GM08714 (cell line): ENCODE measurements around the gene SPEM2.
A peak's percentile ranks its signal among the peaks of the same experiment; 100 is the strongest.

Experiments used
- H3K4me3 ChIP-seq: fragments of 200-500 bp; sonication (Bioruptor generic); 2 replicates; pipeline ENCODE4 v1.5.1; 2014; ENCODE audit warnings: mild to moderate bottlenecking, low read length, inconsistent platforms
- ZNF274 ChIP-seq: IDR thresholded peaks from 2 replicates; pipeline ENCODE4 v1.6.1; 2012; ENCODE audit warnings: mild to moderate bottlenecking, low read depth, low read length

SPEM2 gene

DNA sequence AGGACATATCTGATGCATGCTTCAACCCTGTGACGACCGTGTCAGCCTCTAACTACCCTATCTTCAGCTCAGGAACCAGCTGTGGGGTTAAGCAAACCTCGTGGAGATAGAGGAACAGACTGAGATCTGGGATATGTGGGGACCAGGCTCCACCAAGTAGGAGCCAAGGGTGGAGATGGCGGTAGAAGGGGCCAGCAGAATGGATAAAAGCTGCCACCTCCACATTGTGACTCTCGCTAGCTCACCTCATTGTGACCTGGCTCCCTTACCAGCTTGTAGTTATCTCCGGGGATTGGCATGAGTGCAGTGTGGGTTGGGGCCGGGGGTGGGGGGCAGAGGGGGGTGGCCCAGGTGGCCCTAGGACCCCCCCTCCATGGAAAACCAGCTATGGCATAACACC is at the start of gene SPEM2:
Gene SPEM2, plus strand, starts transcription at position 301 of the 400 bp plus-strand sequence. Its CDS starts 73 bp downstream, at position 374.
- TF ChIP-seq ZNF274: no peak
- H3K4me3 ChIP-seq: no peak within 1 kb of the TSS

DNA sequence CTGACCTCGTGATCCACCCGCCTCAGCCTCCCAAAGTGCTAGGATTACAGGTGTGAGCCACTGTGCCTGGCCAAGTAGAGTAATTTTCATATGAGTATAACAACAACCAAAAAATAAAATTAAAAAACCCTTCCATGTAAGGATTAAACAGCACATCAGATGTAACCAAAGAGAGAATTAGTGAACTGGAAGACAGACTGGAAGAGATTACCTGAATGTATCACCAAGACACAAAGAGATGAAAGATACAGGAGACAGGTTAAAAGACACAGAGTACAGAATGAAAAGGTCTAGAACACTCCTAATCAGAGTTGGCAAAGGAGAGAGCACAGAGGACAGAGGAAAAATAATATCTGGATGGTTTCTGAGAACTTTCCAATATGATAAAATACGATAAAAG is 46.3 kb upstream of the SPEM2 start:
- H3K4me3 ChIP-seq: no peak overlapping the region
- no peak for TF ChIP-seq ZNF274

DNA sequence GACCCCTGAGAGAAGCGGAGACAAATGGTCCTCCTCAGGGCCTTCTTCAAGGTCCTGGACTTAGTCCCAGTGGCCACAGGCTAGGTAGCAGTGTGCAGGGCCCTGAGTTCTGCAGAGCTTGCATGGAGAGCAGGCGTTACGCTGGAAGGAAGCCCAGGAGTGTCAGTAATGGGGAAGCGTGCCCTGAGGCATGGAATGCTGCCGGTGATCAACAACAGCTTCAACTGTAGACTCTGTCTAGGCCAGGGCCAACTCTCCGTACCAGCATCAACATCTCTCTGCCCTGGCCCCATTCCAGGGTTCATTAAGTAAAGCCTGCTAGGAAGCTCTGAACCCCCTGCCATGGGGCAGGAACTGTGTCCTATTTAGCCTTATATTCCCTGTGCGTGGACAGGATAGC is 45.1 kb upstream of the SPEM2 start:
- no peak overlapping the region for H3K4me3 ChIP-seq
- no peak for TF ChIP-seq ZNF274

DNA sequence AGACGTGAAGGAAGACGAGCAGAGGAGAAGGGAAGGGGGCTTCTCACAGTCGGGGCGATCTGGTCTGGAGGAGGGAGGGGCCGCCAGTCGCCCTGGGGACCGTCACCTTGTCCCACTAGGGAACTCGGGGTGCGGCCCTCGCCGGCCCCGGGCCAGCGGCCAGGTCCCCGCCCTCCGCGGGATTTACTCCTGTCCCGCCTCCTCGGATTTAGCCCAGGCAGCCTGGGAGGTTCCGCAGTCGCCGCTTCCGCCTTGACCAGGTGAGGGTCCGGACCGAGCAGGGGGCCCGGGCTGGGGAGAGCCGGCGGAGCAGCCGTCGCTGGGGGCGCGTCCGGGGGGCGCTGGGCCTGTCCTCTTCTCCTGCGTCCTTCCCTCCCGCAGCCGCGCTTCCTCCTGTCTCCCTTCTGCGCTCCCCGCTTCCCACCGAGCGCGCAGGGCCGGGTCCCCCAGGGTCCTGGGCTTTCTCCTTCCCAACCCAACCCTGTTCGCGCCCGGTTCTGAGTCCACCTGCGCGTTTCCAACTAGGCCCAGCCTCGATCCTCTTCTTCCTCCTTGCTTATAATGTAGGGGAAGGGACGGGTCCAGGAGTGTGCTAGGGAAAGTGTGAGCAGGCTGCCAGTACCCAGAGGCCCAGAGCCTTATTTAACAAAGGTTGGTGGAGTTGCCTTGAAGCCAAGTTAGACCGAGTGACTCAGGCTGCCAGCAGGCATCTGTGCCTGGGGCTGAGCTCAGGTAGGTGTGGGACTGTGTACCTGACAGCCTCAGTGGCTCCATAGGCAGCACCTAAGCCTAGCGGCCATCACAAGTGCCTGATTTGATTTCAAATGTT is 44.3 kb upstream of the SPEM2 start, which contains the start of gene TNK1:
Gene TNK1, plus strand, starts transcription at position 235 of the 829 bp plus-strand sequence. CDS start 1,838 bp downstream, outside the sequence.
- TF ChIP-seq ZNF274: no peak

DNA sequence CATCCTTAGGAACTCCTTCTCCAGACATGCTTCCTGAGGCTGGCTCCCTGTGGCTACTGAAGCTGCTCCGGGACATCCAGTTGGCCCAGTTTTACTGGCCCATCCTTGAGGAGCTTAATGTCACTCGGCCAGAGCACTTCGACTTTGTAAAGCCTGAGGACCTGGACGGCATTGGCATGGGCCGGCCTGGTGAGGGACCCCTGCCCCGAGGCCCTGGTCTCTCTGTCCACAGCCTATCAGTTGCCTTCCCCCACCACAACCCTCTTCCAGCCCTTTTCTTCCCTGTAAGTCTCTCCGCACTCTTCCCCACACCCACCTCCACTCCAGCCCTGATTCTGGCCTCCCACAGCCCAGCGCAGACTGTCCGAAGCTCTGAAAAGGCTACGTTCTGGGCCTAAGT is 42.5 kb upstream of the SPEM2 start:
- no peak overlapping the region for H3K4me3 ChIP-seq
- no peak for TF ChIP-seq ZNF274

More for the DNA sequence above, 44.3 kb upstream of the SPEM2 start, which contains the start of gene TNK1:
- H3K4me3 ChIP-seq: no peak within 1 kb of the TSS

DNA sequence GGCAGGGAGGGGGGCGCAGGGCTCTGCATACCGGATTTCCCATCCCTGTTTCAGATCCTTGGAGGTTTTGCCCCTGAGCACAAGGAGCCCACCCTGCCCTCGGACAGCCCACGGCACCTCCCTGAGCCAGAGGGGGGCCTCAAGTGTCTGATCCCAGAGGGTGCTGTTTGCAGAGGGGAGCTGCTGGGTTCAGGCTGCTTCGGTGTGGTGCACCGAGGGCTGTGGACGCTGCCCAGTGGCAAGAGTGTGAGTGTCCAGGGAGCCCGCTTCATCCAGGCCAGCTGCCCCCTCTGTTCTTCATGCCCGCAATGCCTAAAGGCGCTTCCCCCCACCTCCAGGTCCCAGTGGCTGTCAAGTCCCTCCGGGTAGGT is 42.1 kb upstream of the SPEM2 start:
- no peak for TF ChIP-seq ZNF274
- no peak overlapping the region for H3K4me3 ChIP-seq

DNA sequence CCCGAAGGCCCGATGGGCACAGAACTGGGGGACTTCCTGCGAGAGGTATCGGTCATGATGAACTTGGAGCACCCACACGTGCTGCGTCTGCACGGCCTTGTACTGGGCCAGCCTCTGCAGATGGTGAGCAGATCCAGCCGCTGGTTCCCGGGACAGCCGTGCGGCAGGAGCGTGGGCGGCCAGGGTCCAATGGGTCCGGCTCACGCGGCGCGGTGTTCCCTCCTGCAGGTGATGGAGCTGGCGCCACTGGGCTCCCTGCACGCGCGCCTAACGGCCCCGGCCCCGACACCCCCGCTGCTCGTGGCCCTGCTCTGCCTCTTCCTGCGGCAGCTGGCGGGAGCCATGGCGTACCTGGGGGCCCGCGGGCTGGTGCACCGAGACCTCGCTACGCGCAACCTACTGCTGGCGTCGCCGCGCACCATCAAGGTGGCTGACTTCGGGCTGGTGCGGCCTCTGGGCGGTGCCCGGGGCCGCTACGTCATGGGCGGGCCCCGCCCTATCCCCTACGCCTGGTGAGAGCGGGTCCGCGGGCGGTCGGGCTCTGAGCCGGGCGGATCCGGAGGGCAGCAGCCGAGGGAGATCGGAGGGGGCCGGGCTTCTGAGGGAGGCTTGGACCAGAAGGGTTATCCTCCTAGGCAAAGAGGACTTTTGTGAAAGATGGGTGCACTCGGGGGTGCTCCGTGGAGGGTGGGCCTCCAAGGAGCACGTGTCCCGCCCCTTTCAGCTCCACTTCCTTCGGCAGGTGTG is 41.5 kb upstream of the SPEM2 start:
- peak overlapping the region; percentile 44; the same call in 1 of the 2 replicates for H3K4me3 ChIP-seq
- TF ChIP-seq ZNF274: no peak

DNA sequence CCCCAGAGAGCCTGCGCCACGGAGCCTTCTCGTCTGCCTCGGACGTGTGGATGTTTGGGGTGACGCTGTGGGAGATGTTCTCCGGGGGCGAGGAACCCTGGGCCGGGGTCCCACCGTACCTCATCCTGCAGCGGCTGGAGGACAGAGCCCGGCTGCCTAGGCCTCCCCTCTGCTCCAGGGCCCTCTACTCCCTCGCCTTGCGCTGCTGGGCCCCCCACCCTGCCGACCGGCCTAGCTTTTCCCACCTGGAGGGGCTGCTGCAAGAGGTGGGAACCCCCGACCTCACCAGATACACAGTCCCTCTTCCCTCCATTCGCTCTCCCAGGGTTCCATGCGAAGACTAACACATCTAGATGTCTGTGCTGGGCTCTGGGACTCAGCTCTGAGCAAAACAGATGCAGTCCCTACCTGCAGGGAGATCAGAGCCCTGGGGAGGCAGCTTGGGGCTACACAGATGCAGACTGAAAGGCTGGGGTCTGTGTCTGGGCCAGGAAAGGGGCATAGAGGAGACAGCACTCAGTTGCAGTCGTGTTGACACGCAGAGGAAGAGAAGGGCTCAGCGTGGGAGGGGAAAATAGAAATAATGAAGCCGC is 40.8 kb upstream of the SPEM2 start:
- TF ChIP-seq ZNF274: no peak
- H3K4me3 ChIP-seq: peak overlapping the region; percentile 44; the same call in 1 of the 2 replicates

DNA sequence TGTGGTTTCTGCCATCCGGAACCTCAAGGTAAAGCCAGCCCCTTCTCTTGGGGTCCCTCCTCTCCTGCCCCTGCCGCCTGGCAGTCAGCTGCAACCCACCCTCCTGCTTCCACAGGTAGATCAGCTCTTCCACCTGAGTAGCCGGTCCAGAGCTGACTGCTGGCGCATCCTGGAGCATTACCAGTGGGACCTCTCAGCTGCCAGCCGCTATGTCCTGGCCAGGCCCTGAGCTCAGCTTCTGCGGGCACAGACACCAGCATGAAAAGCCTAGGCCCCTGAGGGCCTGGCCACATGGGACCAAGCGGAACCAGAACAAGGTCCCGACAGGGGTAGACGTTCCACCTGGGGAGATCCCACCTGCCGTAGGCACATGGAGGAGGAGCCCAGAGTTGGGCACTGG is 36.6 kb upstream of the SPEM2 start:
- TF ChIP-seq ZNF274: no peak
- no peak overlapping the region for H3K4me3 ChIP-seq

DNA sequence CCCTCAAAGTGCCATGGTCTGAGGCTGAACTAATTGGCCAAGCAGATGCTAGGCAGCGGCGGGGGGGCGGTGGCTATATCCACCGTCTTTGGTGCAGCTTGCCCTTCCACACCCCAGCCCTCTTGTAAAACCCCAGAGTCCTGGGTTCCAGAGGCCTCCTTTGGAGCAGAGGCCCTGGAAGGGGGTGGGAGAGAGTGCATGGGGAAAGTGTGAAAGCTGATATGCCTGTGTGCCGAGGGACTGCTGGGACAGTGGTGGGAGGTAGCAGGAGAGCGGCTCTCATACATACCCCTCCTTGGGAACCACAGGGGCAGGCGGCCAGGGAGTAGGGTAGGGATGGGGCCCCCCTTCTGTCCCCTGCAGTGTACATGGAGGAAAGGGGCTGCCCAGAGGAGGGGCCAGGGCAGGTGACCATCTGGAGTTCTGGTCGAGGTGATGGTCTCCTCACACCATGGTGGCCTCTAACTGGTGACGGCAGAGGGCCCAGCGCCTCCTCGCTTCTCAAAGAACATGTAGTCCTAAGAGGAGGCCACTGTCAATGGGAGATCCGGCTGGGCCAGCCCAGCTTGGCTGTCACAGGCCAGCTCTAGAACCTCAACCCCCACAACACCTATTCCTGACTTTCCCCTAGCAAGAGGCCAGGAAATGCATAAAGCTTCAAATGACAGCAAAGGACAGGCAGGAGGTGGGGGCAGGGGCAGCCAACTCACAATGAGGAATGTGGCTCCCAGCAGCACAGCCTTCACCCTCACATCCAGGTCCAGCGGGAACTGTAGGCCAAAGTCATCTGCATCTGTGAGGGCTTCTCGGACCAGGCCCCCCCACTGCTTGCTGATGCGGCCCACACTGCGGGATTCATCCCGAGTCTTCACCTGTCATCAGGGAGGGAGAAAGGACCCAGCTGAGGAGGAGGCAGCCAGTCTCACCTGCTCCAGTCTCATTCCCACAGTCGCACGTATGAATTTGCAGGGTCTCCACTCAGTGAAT is 35.2 kb upstream of the SPEM2 start:
- H3K4me3 ChIP-seq: no peak overlapping the region
- TF ChIP-seq ZNF274: no peak

DNA sequence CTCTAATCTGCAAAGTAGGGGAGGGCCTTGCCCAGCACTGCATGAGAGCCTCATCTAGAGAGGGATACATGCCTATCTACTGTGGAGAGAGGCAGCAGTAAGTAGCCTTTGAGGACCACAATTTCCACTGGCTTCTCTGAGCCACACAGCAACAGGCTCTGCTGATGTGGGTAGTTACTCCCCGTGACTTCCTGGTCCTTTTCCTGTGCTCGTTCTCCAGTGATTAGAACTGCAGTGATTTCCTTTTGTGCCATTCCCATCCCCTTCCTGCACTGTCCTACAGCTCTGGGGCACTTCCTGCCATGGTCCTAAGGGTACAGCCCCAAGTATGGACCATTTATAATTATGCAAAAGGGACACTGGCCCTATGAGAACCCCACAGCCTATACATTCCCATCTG is 34.1 kb upstream of the SPEM2 start:
- no peak overlapping the region for H3K4me3 ChIP-seq
- no peak for TF ChIP-seq ZNF274

DNA sequence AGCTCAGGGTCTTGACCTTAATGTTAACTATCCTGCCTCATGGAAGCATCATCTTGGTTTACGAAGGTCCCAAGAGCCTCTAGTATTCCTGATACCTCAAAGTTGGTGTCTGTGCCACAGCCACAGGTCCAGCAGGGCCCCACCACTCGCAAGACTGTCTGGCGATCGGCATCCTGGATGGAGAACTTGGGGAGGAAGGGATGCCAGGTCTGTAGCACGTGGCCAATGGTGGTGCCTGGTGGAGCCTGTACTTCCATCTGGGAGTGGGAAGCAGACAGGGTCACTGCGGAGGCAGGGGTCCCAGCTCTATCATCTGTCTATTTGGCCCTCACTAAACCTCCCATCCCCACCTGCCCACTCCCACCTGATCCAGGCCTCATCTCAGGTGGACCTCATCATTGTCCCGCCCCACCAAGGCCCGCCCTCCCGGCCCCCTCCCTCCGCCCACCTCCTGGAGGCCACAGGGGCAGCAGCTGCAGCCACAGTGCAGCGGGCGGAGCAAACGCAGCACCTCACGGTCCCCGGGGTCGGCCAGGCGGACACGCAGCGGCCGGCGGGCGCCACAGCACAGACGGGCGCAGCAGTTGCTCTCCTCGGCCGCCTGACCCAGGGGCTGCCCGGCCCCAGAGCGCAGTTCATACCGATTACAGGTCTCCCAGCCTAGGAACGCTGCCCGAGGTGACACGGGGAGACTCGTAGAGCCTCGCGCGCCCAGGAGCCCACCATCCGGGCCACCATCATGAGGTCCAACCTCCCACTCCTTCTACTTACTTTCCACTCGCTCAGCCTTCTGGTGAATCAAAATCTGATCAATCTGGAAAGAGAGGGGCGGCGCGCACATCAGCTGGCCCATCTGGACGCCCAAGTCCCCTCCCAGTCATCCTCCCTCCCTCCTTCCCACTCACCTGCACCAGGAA is 32.5 kb upstream of the SPEM2 start:
- H3K4me3 ChIP-seq: peak overlapping the region; percentile 81; the same call in 1 of the 2 replicates
- TF ChIP-seq ZNF274: no peak
